Neural cell (in vitro differentiated cells): Measurements from ENCODE around the gene SPATA2. TPM values are rescaled to one million over a fixed set of nuclear protein-coding genes. Genes with fewer than 3 reads are reported as not detected.

ENCODE experiments used
- H2AFZ ChIP-seq: fragments of 200-600, 300-800 bp; sonication (generic), shearing (Covaris generic); 2 replicates; pipeline ENCODE4 v1.6.0; 2014; ENCODE audit warnings: low read depth, mild to moderate bottlenecking, antibody characterized with exemption, low read length, moderate library complexity
- H3F3A ChIP-seq: fragments of 200-600 bp; shearing (Covaris generic); 2 replicates; pipeline ENCODE4 v1.6.1; 2016; ENCODE audit warnings: mild to moderate bottlenecking, moderate library complexity, mixed read lengths, antibody characterized with exemption, low read length; ENCODE audit not compliant: insufficient read depth, poor library complexity, severe bottlenecking
- H3K27ac ChIP-seq: fragments of 200-600, 300-800 bp; sonication (generic), shearing (Covaris generic); 2 replicates; pipeline ENCODE4 v1.5.1; 2014; ENCODE audit warnings: mild to moderate bottlenecking, low read length, moderate library complexity
- H3K27me3 ChIP-seq: fragments of 300-800, 200-600 bp; sonication (generic), shearing (Covaris generic); 2 replicates; pipeline ENCODE4 v1.6.0; 2014; ENCODE audit warnings: mild to moderate bottlenecking, low read depth, low read length, moderate library complexity; ENCODE audit not compliant: insufficient read depth
- H3K36me3 ChIP-seq: fragments of 300-800, 200-600 bp; sonication (generic), shearing (Covaris generic); 2 replicates; pipeline ENCODE4 v1.5.1; 2014; ENCODE audit warnings: mild to moderate bottlenecking, antibody characterized with exemption, low read length, moderate library complexity; ENCODE audit not compliant: insufficient read depth
- H3K4me2 ChIP-seq: fragments of 300-800, 200-600 bp; sonication (generic), shearing (Covaris generic); 2 replicates; pipeline ENCODE4 v1.6.0; 2014; ENCODE audit warnings: mild to moderate bottlenecking, low read length
- H3K4me3 ChIP-seq: fragments of 300-800, 200-600 bp; sonication (generic), shearing (Covaris generic); 2 replicates; pipeline ENCODE4 v1.5.1; 2014; ENCODE audit warnings: mild to moderate bottlenecking, low read length, moderate library complexity
- H3K79me2 ChIP-seq: fragments of 200-600 bp; shearing (Covaris generic); replicated peaks from 2 replicates; pipeline ENCODE4 v1.6.0; 2014; ENCODE audit warnings: mild to moderate bottlenecking, low read length, moderate library complexity; ENCODE audit not compliant: insufficient read depth
- H3K9ac ChIP-seq: fragments of 300-800, 200-600 bp; sonication (generic), shearing (Covaris generic); 2 replicates; pipeline ENCODE4 v1.6.1; 2016; ENCODE audit warnings: mild to moderate bottlenecking, low read length, mixed read lengths
- H3K9me2 ChIP-seq: fragments of 200-600 bp; shearing (Covaris generic); 2 replicates; pipeline ENCODE4 v1.6.1; 2016; ENCODE audit warnings: mild to moderate bottlenecking, low read length, mixed read lengths; ENCODE audit not compliant: insufficient read depth
- H3K9me3 ChIP-seq: fragments of 200-600, 300-800 bp; sonication (generic), shearing (Covaris generic); 2 replicates; pipeline ENCODE4 v1.6.1; 2016; ENCODE audit warnings: mild to moderate bottlenecking, mixed run types, low read length, moderate library complexity, mixed read lengths
- H4K20me1 ChIP-seq: fragments of 200-600 bp; shearing (Covaris generic); 2 replicates; pipeline ENCODE4 v1.6.1; 2016; ENCODE audit warnings: mild to moderate bottlenecking, mixed run types; ENCODE audit not compliant: insufficient read depth
- EP300 ChIP-seq: fragments of 450-650 bp; conservative IDR thresholded peaks from 2 replicates; pipeline ENCODE4 v1.6.1; 2014; ENCODE audit warnings: antibody characterized with exemption, mild to moderate bottlenecking, moderate library complexity; ENCODE audit not compliant: poor library complexity, severe bottlenecking
- EZH2 ChIP-seq: fragments of 200-600, 300-800 bp; shearing (Covaris generic), sonication (generic); IDR thresholded peaks from 2 replicates; pipeline ENCODE4 v1.6.1; 2014; ENCODE audit warnings: antibody characterized with exemption, low read length, borderline replicate concordance, mild to moderate bottlenecking; ENCODE audit not compliant: insufficient read depth, poor library complexity, severe bottlenecking
- MXI1 ChIP-seq: fragments of 450-650 bp; conservative IDR thresholded peaks from 2 replicates; pipeline ENCODE4 v1.6.1; 2014; ENCODE audit warnings: antibody characterized with exemption, mild to moderate bottlenecking; ENCODE audit not compliant: poor library complexity, severe bottlenecking
- POLR2AphosphoS5 ChIP-seq: IDR thresholded peaks from 2 replicates; pipeline ENCODE4 v1.6.1; 2012
- RAD21 ChIP-seq: fragments of 450-650 bp; conservative IDR thresholded peaks from 2 replicates; pipeline ENCODE4 v1.6.1; 2014; ENCODE audit warnings: antibody characterized with exemption, mild to moderate bottlenecking, moderate library complexity
- SMC3 ChIP-seq: fragments of 450-650 bp; conservative IDR thresholded peaks from 2 replicates; pipeline ENCODE4 v1.6.1; 2014; ENCODE audit warnings: antibody characterized with exemption, mild to moderate bottlenecking, moderate library complexity; ENCODE audit not compliant: poor library complexity
- TAF1 ChIP-seq: IDR thresholded peaks from 2 replicates; pipeline ENCODE4 v1.6.1; 2012; ENCODE audit warnings: low read depth
- polyA plus RNA-seq: library from polyadenylated mRNA; depleted of rRNA; stranded (reverse); fragments of >200 nt; gene quantifications from 2 replicates; pipeline ENCODE4 v1.2.3, GENCODE V29; 2014
- TF ChIP-seq, protein P1 (sequence below): fragments of 450-650 bp; IDR thresholded peaks from 2 replicates; pipeline ENCODE4 v1.5.1; 2014; ENCODE audit warnings: antibody characterized with exemption, mild to moderate bottlenecking, moderate library complexity; ENCODE audit not compliant: poor library complexity, severe bottlenecking
- TF ChIP-seq, protein P2 (sequence below): IDR thresholded peaks from 2 replicates; pipeline ENCODE4 v1.6.1; 2012; ENCODE audit warnings: borderline replicate concordance

SPATA2 gene
- polyA plus RNA-seq, 1 donor from 2014 or later = 1.7 TPM

GRCh38 chr20:49858076-49858585 lies 57.2 kb downstream of the SPATA2 start:
- Histone ChIP-seq H3K9me3 (no peaks in the 10 kb centered on the region), H3K9ac (no peak overlapping the region), H3K27ac (no peak overlapping the region), H3K27me3 (no peaks in the 10 kb centered on the region), H3K9me2 (no peaks in the 10 kb centered on the region), H3K4me2 (no peak overlapping the region), H4K20me1 (no peaks in the 10 kb centered on the region), H2AFZ (no peak overlapping the region), H3K4me3 (no peak overlapping the region), H3K36me3 (peaks cover 5% of the 10 kb centered on the region), H3F3A (no peaks in the 10 kb centered on the region), H3K79me2 (no peaks in the 10 kb centered on the region)
- TF ChIP-seq RAD21 = no peak
- TF ChIP-seq TAF1 = no peak
- TF ChIP-seq EZH2 = no peak
- no peak for TF ChIP-seq EP300
- TF ChIP-seq SMC3 = no peak
- TF ChIP-seq, protein P1, sequence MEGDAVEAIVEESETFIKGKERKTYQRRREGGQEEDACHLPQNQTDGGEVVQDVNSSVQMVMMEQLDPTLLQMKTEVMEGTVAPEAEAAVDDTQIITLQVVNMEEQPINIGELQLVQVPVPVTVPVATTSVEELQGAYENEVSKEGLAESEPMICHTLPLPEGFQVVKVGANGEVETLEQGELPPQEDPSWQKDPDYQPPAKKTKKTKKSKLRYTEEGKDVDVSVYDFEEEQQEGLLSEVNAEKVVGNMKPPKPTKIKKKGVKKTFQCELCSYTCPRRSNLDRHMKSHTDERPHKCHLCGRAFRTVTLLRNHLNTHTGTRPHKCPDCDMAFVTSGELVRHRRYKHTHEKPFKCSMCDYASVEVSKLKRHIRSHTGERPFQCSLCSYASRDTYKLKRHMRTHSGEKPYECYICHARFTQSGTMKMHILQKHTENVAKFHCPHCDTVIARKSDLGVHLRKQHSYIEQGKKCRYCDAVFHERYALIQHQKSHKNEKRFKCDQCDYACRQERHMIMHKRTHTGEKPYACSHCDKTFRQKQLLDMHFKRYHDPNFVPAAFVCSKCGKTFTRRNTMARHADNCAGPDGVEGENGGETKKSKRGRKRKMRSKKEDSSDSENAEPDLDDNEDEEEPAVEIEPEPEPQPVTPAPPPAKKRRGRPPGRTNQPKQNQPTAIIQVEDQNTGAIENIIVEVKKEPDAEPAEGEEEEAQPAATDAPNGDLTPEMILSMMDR = no peak
- TF ChIP-seq MXI1 = no peak
- no peak for TF ChIP-seq POLR2AphosphoS5
- TF ChIP-seq, protein P2, sequence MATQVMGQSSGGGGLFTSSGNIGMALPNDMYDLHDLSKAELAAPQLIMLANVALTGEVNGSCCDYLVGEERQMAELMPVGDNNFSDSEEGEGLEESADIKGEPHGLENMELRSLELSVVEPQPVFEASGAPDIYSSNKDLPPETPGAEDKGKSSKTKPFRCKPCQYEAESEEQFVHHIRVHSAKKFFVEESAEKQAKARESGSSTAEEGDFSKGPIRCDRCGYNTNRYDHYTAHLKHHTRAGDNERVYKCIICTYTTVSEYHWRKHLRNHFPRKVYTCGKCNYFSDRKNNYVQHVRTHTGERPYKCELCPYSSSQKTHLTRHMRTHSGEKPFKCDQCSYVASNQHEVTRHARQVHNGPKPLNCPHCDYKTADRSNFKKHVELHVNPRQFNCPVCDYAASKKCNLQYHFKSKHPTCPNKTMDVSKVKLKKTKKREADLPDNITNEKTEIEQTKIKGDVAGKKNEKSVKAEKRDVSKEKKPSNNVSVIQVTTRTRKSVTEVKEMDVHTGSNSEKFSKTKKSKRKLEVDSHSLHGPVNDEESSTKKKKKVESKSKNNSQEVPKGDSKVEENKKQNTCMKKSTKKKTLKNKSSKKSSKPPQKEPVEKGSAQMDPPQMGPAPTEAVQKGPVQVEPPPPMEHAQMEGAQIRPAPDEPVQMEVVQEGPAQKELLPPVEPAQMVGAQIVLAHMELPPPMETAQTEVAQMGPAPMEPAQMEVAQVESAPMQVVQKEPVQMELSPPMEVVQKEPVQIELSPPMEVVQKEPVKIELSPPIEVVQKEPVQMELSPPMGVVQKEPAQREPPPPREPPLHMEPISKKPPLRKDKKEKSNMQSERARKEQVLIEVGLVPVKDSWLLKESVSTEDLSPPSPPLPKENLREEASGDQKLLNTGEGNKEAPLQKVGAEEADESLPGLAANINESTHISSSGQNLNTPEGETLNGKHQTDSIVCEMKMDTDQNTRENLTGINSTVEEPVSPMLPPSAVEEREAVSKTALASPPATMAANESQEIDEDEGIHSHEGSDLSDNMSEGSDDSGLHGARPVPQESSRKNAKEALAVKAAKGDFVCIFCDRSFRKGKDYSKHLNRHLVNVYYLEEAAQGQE = no peak

DNA sequence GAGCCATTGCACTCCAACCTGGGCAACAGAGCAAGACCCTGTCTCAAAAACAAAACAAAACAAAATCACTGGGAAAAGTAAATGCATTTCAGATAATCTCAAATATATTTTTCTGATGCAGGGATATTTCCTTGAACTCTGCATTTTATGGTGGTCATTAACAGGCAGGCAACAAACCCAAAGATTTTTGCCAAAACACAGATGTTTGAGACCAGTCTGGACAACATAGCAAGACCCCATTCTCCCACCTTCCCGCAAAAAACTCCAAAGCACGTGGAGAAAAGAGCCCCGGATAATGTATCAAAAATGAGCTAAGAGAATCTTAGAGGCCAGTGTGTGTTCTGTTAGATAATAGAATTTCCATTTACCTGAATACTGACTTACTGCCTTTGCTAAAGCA lies 58.4 kb downstream of the SPATA2 start:
- Histone ChIP-seq H3K9ac (no peak overlapping the region), H2AFZ (no peak overlapping the region), H3F3A (no peaks in the 10 kb centered on the region), H4K20me1 (no peaks in the 10 kb centered on the region), H3K4me2 (no peak overlapping the region), H3K27me3 (no peaks in the 10 kb centered on the region), H3K9me3 (no peaks in the 10 kb centered on the region), H3K9me2 (no peaks in the 10 kb centered on the region), H3K4me3 (no peak overlapping the region), H3K79me2 (no peaks in the 10 kb centered on the region), H3K36me3 (peaks cover 5% of the 10 kb centered on the region), H3K27ac (no peak overlapping the region)
- TF ChIP-seq TAF1 (no peak), EP300 (no peak), RAD21 (no peak), SMC3 (no peak), EZH2 (no peak), MXI1 (no peak)
- TF ChIP-seq, protein P2 = no peak
